Lower lobe of right lung (tissue), 2 donors: ENCODE data around the gene C3orf18. TPM values are rescaled to one million over a fixed set of nuclear protein-coding genes. Genes with fewer than 3 reads are reported as not detected.
"Not testable (repeated sequence)": the region's sequence is repeated elsewhere in the genome, so short reads cannot be mapped to it uniquely, and the experiment has no call there.

Source experiments
- ATAC-seq, 2 donors: fragments of 200-7000 bp; cut with Tn5 transposase; one replicate each; pipeline ENCODE4 v1.9.1; 2020 to 2022; ENCODE audit warnings: mild to moderate bottlenecking in 2 of 2, moderate library complexity in 2 of 2
- DNase-seq: peaks from one replicate; pipeline ENCODE4 v3.0.0-alpha.2; 2020
- H3K27ac ChIP-seq: fragments of 200-600 bp; one replicate; pipeline ENCODE4 v1.8.0; 2022
- H3K27me3 ChIP-seq: fragments of 200-600 bp; one replicate; pipeline ENCODE4 v1.8.0; 2022; ENCODE audit warnings: low read depth
- H3K36me3 ChIP-seq: fragments of 200-600 bp; one replicate; pipeline ENCODE4 v1.8.0; 2022; ENCODE audit warnings: mild to moderate bottlenecking
- H3K4me1 ChIP-seq: fragments of 200-600 bp; one replicate; pipeline ENCODE4 v1.8.0; 2022
- H3K4me3 ChIP-seq: fragments of 200-600 bp; one replicate; pipeline ENCODE4 v1.8.0; 2022; ENCODE audit warnings: mild to moderate bottlenecking
- H3K9me3 ChIP-seq: fragments of 200-600 bp; one replicate; pipeline ENCODE4 v1.8.0; 2022
- CTCF ChIP-seq: fragments of 200-600 bp; IDR thresholded peaks from one replicate; pipeline ENCODE4 v1.8.0; 2022; ENCODE audit warnings: antibody characterized with exemption, mild to moderate bottlenecking
- intact Hi-C: fragments of 100-400 bp; cut with DNase I; formaldehyde crosslinking; loops from one replicate; pipeline ENCODE4 v1.11.0; 2022
- total RNA-seq: library from RNA; stranded (reverse); fragmentation: NEBNext Ultra II Directional; extraction: Animal tissue kit (Norgen Biotek cat#: 25700); gene quantifications from one replicate; pipeline ENCODE4 v1.2.1, GENCODE V29; 2021
- donor health status: DM: no; HTN: yes; CAD: no; lungs with severe emphysema.

Gene C3orf18
- total RNA-seq, 1 donor from 2014 or later = 6.7 TPM

- TF ChIP-seq CTCF = no peak
- intact Hi-C loops = no loop called here
- Histone ChIP-seq H3K36me3 (no peaks in the 10 kb centered on the region), H3K27me3 (no peaks in the 10 kb centered on the region), H3K4me3 (peak overlapping the region; percentile 30), H3K27ac (peak overlapping the region; percentile 40), H3K4me1 (peaks cover 20% of the 10 kb centered on the region), H3K9me3 (no peaks in the 10 kb centered on the region)
- ATAC-seq (peak; percentile 13 to 16), DNase-seq (no peak)
Observed at GRCh38 chr3:50516440-50516871, 51.1 kb downstream of the C3orf18 start.

- H3K9me3 ChIP-seq = no peaks in the 10 kb centered on the region
- no peaks in the 10 kb centered on the region for H3K36me3 ChIP-seq
- H3K4me3 ChIP-seq = peak overlapping the region; percentile 30
- no peaks in the 10 kb centered on the region for H3K27me3 ChIP-seq
- H3K4me1 ChIP-seq = peaks cover 20% of the 10 kb centered on the region
- peak; percentile 72 to 83 for ATAC-seq
- intact Hi-C loops = no loop called here
- peak; percentile 84 for DNase-seq
- H3K27ac ChIP-seq = peak overlapping the region; percentile 40
- no peak for TF ChIP-seq CTCF
Observed at GRCh38 chr3:50515565-50516439, 51.7 kb downstream of the C3orf18 start.

GRCh38 chr3:50512908-50513307, 54.6 kb downstream of the C3orf18 start:
- H3K27ac ChIP-seq, ATAC-seq, H3K36me3 ChIP-seq, H3K27me3 ChIP-seq, H3K4me3 ChIP-seq, DNase-seq, intact Hi-C loops, H3K9me3 ChIP-seq: not testable (repeated sequence)
- peaks cover 20% of the 10 kb centered on the region for H3K4me1 ChIP-seq

- TF ChIP-seq CTCF = no peak
- H3K36me3 ChIP-seq = no peaks in the 10 kb centered on the region
- no peaks in the 10 kb centered on the region for H3K9me3 ChIP-seq
- H3K4me1 ChIP-seq = peaks cover 20% of the 10 kb centered on the region
- no peak overlapping the region for H3K27ac ChIP-seq
- no peaks in the 10 kb centered on the region for H3K27me3 ChIP-seq
- intact Hi-C loops = no loop called here
- no peak overlapping the region for H3K4me3 ChIP-seq
- no peak for DNase-seq
- ATAC-seq = no peak
Observed at GRCh38 chr3:50512131-50512530, 55.4 kb downstream of the C3orf18 start.

GRCh38 chr3:50510325-50510724, 57.2 kb downstream of the C3orf18 start:
- H3K36me3 ChIP-seq = no peaks in the 10 kb centered on the region

More at GRCh38 chr3:50510325-50510724, 57.2 kb downstream of the C3orf18 start:
- DNase-seq (no peak), ATAC-seq (no peak)
- H3K4me3 ChIP-seq = no peak overlapping the region
- TF ChIP-seq CTCF = no peak
- no peaks in the 10 kb centered on the region for H3K9me3 ChIP-seq
- intact Hi-C loops = no loop called here
- H3K27ac ChIP-seq = no peak overlapping the region
- H3K4me1 ChIP-seq = peaks cover 3% of the 10 kb centered on the region
- no peaks in the 10 kb centered on the region for H3K27me3 ChIP-seq
